ENCODE results near the gene GGT6.
"Not testable (repeated sequence)": the region's sequence is repeated elsewhere in the genome, so short reads cannot be mapped to it uniquely, and the experiment has no call there.

GGT6 gene

DNA sequence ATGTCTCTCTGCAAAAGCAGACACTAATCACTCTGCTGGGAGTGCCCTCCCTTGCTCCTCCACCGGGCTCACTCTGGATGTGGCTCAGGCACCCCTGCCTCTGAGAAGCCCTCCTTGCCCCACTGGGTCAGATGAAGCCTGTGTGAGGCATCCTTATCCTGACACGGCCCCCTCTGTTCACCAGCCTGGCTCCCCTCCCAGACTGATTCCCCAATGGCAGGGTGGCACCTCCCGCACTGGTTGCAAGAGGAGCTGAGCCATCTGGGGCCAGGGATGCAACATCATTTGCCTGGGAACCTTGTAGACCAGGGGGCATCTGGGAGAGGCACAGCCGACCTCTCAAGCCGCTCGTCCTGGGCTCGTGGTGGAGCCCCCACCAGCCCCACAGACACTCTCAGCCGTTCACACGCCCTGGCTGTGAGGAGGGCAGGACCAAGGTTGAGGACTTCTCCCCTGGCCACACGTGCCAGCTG is 30.6 kb upstream of the GGT6 start:
- DNase-seq, result no peak

DNA sequence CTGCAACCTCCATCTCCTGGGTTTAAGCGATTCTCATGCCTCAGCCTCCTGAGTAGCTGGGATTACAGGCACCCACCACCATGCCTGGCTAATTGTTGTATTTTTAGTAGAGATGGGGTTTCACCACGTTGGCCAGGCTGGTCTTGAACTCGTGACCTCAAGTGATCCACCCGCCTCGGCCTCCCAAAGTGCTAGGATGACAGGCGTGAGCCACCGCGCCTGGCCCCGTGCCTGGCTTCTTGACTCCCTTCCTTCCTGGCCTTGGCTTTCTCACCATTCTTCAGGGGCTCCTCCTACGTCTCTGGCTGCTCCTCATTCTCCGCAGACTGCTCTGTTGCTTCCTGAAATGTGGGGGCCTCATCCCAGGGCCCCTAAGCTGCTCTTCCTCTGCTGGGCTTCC is 29.7 kb upstream of the GGT6 start:
- DNase-seq, result not testable (repeated sequence)

DNA sequence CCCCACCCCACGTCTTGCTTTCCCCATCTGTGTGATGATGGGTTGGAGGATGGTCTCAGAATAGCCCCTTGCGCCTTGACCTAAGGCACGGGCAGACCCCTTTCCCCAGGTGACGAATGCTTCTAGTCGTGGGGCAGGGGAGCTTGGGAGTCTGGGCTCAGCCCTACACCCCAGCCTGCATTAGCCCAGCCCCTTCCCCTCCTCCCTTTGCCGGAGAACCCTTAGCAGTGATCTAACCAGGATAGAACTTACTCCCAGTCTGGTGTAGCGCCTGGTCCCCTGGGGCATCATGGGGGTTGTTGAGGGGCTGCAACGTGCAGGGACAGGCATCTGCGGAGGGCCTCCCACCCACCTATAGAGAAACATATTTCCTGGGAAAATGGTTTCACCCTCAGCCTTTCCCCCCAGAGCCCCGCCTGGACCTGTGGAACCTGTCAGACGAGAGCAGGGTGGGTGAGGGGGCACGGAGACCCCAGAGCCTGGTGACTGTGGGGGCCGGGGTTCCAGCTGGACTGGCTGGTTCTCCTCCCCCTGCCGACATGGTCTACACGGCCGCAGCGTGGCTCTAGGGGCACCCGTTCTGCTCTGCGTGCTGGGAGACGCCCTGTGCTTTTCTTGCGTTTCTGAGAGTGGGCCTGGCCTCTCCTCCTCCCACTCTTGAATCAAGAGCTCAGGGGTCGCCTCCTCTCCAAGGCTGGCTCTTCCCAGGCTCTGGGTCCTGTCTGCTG is 28.7 kb upstream of the GGT6 start:
- DNase-seq, result no peak

- no peak for DNase-seq
Measured at GRCh38 chr17:4588391-4588790, 28.0 kb upstream of the GGT6 start.

GRCh38 chr17:4587803-4588202 is 27.4 kb upstream of the GGT6 start:
- no peak for DNase-seq

GRCh38 chr17:4587195-4587594 is 26.8 kb upstream of the GGT6 start:
- no peak for DNase-seq

GRCh38 chr17:4586043-4586442 is 25.7 kb upstream of the GGT6 start:
- DNase-seq, result no peak

GRCh38 chr17:4585638-4585994 is 25.2 kb upstream of the GGT6 start:
- DNase-seq, result no peak

DNA sequence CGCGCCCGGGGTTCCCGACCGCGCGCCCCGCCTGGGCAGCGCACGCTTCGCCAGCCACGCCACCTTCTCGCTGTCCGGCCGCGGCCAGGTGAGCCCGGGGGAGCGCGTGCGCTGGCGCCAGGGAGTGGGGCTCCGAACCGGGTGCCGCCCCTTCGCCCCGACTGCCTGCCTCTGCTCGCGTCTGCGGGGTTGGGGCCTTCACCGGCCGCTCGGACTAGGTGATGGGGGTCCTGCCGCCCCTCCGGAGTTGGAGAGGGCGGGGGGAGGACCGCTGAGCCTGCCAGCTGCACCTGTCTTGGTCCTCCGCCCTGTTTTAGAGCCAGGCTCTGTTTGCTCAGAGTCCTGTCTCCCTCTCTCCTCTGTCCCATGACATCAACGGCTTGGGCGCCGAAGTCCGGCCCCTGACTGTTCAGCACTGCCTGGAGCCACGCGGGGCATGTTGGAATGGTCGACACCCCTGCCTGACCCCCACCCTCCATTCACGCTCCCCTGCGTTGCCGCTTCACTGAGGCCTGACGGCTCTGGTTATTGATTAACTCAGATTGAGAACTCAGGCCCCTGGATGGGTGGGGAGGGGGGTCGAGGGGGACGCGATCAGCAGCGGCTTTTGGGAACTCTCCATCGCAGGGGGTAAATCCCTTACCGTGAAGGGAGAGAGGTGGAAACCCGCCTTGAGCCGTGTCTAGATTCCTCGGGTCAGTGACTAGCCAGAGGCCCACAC is 24.7 kb upstream of the GGT6 start:
- DNase-seq, result no peak

DNA sequence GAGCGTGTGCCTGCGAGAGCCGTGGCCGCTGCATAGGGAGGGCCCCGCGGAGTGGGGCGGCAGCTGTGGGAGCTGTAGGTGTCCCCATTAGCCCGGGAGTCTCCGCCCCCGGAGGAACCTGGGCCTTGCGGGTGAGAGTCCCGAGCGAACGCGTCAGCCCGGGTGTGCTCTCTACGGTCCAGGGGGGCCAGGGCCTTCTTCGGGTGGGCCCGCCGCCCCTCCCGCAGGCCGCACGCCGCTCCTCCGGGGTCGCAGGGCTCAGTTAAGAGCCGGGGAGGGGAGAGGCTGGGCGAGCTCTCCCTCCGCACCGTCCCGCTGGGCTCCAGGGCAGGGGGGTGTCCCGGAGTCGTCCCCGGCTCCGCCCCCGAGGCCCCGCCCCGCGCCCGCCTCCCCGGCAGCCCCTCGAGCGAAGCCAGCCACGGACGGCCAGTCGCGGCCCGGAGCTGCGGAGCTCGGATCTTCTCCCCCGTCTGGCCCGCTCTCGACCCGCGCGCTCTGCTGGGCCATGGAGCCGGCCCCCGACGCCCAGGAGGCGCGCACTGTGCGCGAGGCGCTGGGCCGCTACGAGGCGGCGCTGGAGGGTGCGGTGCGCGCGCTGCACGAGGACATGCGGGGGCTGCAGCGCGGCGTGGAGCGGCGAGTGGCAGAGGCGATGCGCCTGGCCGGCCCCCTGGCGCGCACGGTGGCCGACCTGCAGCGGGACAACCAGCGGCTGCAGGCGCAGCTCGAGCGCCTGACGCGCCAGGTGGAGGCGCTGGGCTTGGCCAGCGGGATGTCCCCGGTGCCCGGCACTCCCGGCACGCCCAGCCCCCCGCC is 23.9 kb upstream of the GGT6 start, which contains the start of gene SMTNL2:
Gene SMTNL2 (plus strand): TSS at position 429 of the 816 bp plus-strand sequence. CDS start 77 bp downstream, at position 506.
- DNase-seq, result no peak

- no peak for DNase-seq
Measured at GRCh38 chr17:4583782-4584100, 23.4 kb upstream of the GGT6 start.

DNA sequence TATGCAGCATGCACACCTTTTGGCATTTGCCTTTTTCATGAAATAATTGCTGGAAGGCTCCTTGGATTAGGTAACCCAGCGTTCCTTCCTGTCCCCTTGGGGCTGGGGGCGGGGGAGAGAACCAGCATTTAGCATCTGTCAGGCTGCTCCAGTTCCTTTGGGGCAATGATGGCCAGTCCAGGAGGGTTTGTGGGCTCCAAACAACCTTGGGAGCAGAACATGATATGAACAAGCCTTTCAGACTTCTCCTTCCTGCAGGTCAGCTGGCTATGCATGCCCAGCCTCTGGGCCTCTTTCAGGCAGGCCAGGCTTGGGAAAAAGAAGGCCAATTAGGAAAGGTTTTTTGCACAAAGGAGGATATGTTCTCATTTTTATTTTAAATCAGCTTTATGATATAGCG is 22.8 kb upstream of the GGT6 start:
- DNase-seq, result no peak

DNA sequence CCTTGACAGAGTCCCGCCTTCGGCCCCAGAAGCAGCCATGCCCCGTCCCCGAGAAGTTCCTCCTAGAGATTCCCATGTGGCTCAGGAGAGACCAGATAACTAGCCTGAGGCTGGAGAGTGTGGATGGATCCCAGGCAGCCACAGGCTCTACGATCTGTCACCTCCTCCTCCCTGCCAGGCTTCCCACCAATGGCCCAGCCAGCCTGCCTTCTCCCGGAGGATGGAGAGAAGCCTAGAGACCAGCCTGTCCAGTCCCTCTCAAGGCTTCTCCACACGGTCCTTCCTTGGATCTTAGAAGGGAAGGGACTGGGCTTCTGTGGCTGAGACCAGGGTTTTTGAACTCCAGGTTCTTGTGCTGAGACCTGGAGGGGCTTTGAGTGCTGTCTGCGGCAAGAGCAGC is 22.3 kb upstream of the GGT6 start:
- no peak for DNase-seq

- DNase-seq, result no peak
Measured at GRCh38 chr17:4582101-4582501, 21.7 kb upstream of the GGT6 start.

- no peak for DNase-seq
Measured at GRCh38 chr17:4580291-4580690, 19.9 kb upstream of the GGT6 start.

DNA sequence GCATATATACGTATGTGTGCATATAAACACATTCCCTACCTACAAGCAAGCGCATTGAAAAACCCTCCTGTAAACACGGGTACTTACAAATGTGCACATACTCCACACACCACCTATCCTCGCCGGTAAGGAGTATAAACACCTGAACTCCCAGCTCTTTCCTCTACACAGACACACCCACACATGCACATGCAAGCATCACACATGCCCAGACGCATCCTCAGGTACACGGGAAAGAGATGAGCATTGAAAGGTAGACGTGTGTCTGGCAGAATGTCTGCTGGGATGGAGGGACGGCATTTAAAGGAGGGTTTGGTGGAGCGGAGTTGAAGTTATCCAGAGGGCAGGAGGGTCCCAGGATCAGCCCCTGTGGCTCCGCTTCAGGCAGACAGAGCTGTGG is 19.3 kb upstream of the GGT6 start:
- no peak for DNase-seq

DNA sequence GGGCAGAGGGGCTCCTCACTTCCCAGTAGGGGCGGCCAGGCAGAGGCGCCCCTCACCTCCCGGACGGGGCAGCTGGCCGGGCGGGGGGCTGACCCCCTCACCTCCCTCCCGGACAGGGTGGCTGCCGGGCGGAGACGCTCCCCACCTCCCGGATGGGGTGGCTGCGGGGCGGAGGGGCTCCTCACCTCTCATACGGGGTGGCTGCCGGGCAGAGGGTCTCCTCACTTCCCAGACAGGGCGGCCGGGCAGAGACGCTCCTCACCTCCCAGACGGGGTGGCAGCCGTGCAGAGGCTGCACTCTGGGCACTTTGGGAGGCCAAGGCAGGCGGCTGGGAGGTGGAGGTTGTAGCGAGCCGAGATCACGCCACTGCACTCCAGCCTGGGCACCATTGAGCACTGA is 18.0 kb upstream of the GGT6 start:
- not testable (repeated sequence) for DNase-seq

GRCh38 chr17:4577386-4577993 is 17.1 kb upstream of the GGT6 start:
- no peak for DNase-seq

GRCh38 chr17:4576729-4577322 is 16.4 kb upstream of the GGT6 start:
- DNase-seq, result no peak

GRCh38 chr17:4576161-4576558 is 15.8 kb upstream of the GGT6 start:
- DNase-seq, result no peak

DNA sequence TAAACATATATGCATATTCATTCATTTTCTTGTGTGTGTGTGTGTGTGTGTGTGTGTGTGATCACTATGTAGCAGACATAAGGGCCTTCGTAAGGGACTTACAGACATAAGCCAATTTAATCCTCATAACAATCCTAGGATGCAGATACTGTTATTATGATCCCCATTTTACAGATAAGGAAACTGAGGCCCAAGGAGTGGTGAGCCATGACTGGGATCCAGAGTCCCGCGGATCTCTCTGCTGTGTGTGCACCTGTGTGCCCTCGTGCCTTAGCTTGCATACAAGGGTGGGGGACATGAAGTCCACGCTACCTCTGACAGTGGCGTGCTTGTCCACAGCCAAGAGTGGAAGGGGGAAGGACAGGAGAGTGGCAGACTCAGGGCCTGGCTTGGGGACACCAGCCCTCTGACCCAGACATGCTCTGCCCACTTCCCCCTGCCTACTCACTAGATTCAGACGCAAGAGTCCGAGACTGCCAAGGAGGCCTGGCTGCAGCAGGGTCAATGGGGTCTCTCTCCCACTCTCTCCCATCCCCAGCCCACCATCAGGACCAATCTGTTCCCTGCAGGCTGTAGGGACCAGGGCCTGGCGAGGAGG is 14.2 kb upstream of the GGT6 start:
- DNase-seq, result no peak

DNA sequence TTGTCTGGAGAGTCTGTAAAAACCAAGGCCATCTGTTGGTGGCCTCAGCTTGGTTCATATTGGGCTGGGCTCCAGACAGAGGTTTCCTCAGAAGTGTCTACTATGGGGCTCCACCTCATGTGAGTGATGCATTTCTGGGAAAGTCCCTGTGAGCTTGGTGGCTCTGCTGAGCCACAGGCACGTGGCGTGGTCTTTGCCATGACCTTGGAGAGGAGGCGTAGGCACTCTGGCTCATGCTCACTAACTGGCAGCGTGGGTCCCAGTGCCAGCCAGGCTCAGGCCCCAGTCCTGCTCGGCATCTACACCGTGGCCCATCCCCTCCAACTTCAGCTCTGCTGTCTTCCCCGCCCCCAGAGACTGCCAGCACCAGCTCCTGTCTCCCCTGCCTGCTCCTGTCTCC is 13.3 kb upstream of the GGT6 start:
- no peak for DNase-seq

GRCh38 chr17:4573115-4573514 is 12.7 kb upstream of the GGT6 start:
- no peak for DNase-seq
